HK-2 (cell line): ENCODE measurements around the gene RPS6KA3.
"Not testable (repeated sequence)": the region's sequence is repeated elsewhere in the genome, so short reads cannot be mapped to it uniquely, and the experiment has no call there.

ENCODE experiments used
- DNase-seq: peaks from one replicate; pipeline ENCODE4 v3.0.0-alpha.2; 2018; ENCODE audit not compliant: unreplicated experiment

RPS6KA3 gene

GRCh38 chrX:20218836-20219505 lies 47.7 kb downstream of the RPS6KA3 start:
- no peak for DNase-seq

GRCh38 chrX:20217906-20218305 lies 48.8 kb downstream of the RPS6KA3 start:
- no peak for DNase-seq

- DNase-seq, result no peak
Measured at GRCh38 chrX:20217271-20217670, 49.4 kb downstream of the RPS6KA3 start.

GRCh38 chrX:20215565-20215964 lies 51.1 kb downstream of the RPS6KA3 start:
- DNase-seq, result no peak

- DNase-seq, result no peak
Measured at GRCh38 chrX:20212486-20213089, 54.1 kb downstream of the RPS6KA3 start.

- no peak for DNase-seq
Measured at GRCh38 chrX:20211261-20211786, 55.4 kb downstream of the RPS6KA3 start.

GRCh38 chrX:20205927-20206708 lies 60.6 kb downstream of the RPS6KA3 start:
- DNase-seq, result no peak

- no peak for DNase-seq
Measured at GRCh38 chrX:20204351-20204750, 62.4 kb downstream of the RPS6KA3 start.

GRCh38 chrX:20197641-20198210 lies 69.0 kb downstream of the RPS6KA3 start:
- no peak for DNase-seq

GRCh38 chrX:20189171-20189570 lies 77.5 kb downstream of the RPS6KA3 start:
- DNase-seq, result no peak

- DNase-seq, result no peak
Measured at GRCh38 chrX:20181598-20182329, 84.9 kb downstream of the RPS6KA3 start.

- DNase-seq, result no peak
Measured at GRCh38 chrX:20177093-20177492, 89.6 kb downstream of the RPS6KA3 start.

- DNase-seq, result no peak
Measured at GRCh38 chrX:20173856-20174255, 92.9 kb downstream of the RPS6KA3 start.

- DNase-seq, result no peak
Measured at GRCh38 chrX:20173313-20173712, 93.4 kb downstream of the RPS6KA3 start.

GRCh38 chrX:20171887-20172286 lies 94.8 kb downstream of the RPS6KA3 start:
- no peak for DNase-seq

- not testable (repeated sequence) for DNase-seq
Measured at GRCh38 chrX:20162516-20162915, 104.2 kb downstream of the RPS6KA3 start.

- DNase-seq, result no peak
Measured at GRCh38 chrX:20159797-20160385, 106.8 kb downstream of the RPS6KA3 start.

- no peak for DNase-seq
Measured at GRCh38 chrX:20151689-20152088, 115.0 kb downstream of the RPS6KA3 start.

GRCh38 chrX:20149326-20149725 lies 117.4 kb downstream of the RPS6KA3 start:
- no peak for DNase-seq

- no peak for DNase-seq
Measured at GRCh38 chrX:20147561-20147960, 119.1 kb downstream of the RPS6KA3 start.

- peak; percentile 10 for DNase-seq
Measured at GRCh38 chrX:20144491-20144890, 122.2 kb downstream of the RPS6KA3 start.
